ENCODE results near the gene CRYBG3. TPM values are rescaled to one million over a fixed set of nuclear protein-coding genes. Genes with fewer than 3 reads are reported as not detected.

The CRYBG3 gene
- total RNA-seq, 1 experiment from 2014 or later, result 5.9 TPM

DNA sequence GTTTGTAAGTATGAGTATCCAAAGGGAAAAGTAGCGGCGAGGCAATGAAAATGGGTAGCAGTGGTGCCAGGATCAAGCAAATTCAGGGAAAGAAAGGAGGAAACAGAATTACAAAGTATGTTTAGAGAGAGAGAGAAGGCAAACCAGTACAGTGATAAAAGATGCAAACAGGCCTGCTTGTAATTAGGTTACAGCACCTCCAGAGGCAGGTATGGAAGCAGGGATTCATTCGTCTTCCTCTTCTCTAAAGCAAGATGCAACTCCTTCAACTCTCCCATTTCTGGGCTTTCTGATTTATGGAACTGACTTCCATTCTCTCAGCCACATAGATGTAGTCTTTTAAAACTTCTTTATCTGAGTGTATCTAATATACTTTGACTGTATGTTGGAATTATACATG, 68.0 kb downstream of the CRYBG3 start:
- H3K23me2 ChIP-seq (ENCODE audit: insufficient read length, low read depth, low read length, poor library complexity, severe bottlenecking), result no peaks in the 10 kb centered on the region
- H3K9me3 ChIP-seq (ENCODE audit: control insufficient read depth, low read depth, low read length), result no peaks in the 10 kb centered on the region
- no peak for DNase-seq
- peaks cover 0 to under 1% of the 10 kb centered on the region in 2 experiments; a peak in 1 of 4 replicates for H3K4me1 Mint-ChIP-seq
- H3T11ph ChIP-seq (ENCODE audit: low read length), result no peak overlapping the region
- H4K5ac ChIP-seq (ENCODE audit: insufficient read length, low read depth, low read length), result no peak overlapping the region
- no peak overlapping the region for H3K4me2 ChIP-seq (ENCODE audit: insufficient read depth, insufficient read length, low read length)
- no peak overlapping the region for H4K91ac ChIP-seq (ENCODE audit: insufficient read length, low read depth, low read length)
- no peak overlapping the region for H3K23ac ChIP-seq (ENCODE audit: insufficient read length, low read depth, low read length)
- TF ChIP-seq, protein P1, sequence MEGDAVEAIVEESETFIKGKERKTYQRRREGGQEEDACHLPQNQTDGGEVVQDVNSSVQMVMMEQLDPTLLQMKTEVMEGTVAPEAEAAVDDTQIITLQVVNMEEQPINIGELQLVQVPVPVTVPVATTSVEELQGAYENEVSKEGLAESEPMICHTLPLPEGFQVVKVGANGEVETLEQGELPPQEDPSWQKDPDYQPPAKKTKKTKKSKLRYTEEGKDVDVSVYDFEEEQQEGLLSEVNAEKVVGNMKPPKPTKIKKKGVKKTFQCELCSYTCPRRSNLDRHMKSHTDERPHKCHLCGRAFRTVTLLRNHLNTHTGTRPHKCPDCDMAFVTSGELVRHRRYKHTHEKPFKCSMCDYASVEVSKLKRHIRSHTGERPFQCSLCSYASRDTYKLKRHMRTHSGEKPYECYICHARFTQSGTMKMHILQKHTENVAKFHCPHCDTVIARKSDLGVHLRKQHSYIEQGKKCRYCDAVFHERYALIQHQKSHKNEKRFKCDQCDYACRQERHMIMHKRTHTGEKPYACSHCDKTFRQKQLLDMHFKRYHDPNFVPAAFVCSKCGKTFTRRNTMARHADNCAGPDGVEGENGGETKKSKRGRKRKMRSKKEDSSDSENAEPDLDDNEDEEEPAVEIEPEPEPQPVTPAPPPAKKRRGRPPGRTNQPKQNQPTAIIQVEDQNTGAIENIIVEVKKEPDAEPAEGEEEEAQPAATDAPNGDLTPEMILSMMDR (conservative IDR thresholded peaks at IDR 0.05), result peak; percentile 26; the same call in 1 of the 3 replicates
- H4K8ac ChIP-seq (replicated peaks; ENCODE audit: insufficient read length, low read depth, low read length), result no peak overlapping the region
- H2BK12ac ChIP-seq (ENCODE audit: insufficient read length, low read depth, low read length), result no peak overlapping the region
- H2AFZ ChIP-seq (ENCODE audit: low read length), result no peak overlapping the region
- no peak overlapping the region for H3K27ac Mint-ChIP-seq
- H3K27ac ChIP-seq (ENCODE audit: insufficient read length, low read depth, low read length), result no peak overlapping the region
- H3K14ac ChIP-seq (ENCODE audit: insufficient read depth, low read length), result no peak overlapping the region
- H3K4ac ChIP-seq (ENCODE audit: low read depth, low read length), result no peak overlapping the region
- no peak overlapping the region for H3K18ac ChIP-seq (ENCODE audit: insufficient read length, low read depth, low read length)
- H3K4me1 ChIP-seq (ENCODE audit: insufficient read depth, low read length), result peaks cover 1% of the 10 kb centered on the region; the same call in 1 of the 2 replicates
- no peak overlapping the region for H2BK5ac ChIP-seq (ENCODE audit: insufficient read length, low read length)
- no peak overlapping the region for H2BK120ac ChIP-seq (ENCODE audit: low read depth, low read length, poor library complexity, severe bottlenecking)
- WGBS (ENCODE audit: extremely low coverage, insufficient read length, low lambda C conversion rate), result no CpG with 5 or more reads among the region's 3 CpGs
- H3K56ac ChIP-seq (ENCODE audit: insufficient read length, low read depth, low read length), result no peak overlapping the region
- H2BK20ac ChIP-seq (ENCODE audit: low read depth, low read length, poor library complexity, severe bottlenecking), result no peak overlapping the region
- H3K27me3 Mint-ChIP-seq (ENCODE audit: low read depth), result no peaks in the 10 kb centered on the region
- no peaks in the 10 kb centered on the region for H3K79me2 ChIP-seq (ENCODE audit: insufficient read depth, low read length)
- H3K36me3 Mint-ChIP-seq (ENCODE audit: insufficient read depth in 1 of 3, low read depth in 3 of 3), result peaks cover 4 to 8% (median 4%) of the 10 kb centered on the region in 3 experiments; a peak in 3 of 7 replicates
- H3K79me1 ChIP-seq (ENCODE audit: insufficient read depth, low read depth, low read length, poor library complexity, severe bottlenecking), result no peaks in the 10 kb centered on the region
- H3K27me3 ChIP-seq (ENCODE audit: insufficient read depth, low read length), result no peaks in the 10 kb centered on the region
- H4K20me1 ChIP-seq (ENCODE audit: control insufficient read depth, insufficient read depth, insufficient read length), result no peaks in the 10 kb centered on the region
- H3K9me3 Mint-ChIP-seq, result no peaks in the 10 kb centered on the region
- H2BK15ac ChIP-seq (ENCODE audit: low read depth, low read length), result no peak overlapping the region
- H3K4me3 Mint-ChIP-seq, result no peak overlapping the region
- H2AK5ac ChIP-seq (ENCODE audit: insufficient read length, low read length), result no peak overlapping the region
- no peak overlapping the region for H3K9ac ChIP-seq (ENCODE audit: extremely low read depth, insufficient read length, low read length)

Measured in H9 (cell line).